ENCODE measurements around the gene TOPAZ1.

Gene TOPAZ1

DNA sequence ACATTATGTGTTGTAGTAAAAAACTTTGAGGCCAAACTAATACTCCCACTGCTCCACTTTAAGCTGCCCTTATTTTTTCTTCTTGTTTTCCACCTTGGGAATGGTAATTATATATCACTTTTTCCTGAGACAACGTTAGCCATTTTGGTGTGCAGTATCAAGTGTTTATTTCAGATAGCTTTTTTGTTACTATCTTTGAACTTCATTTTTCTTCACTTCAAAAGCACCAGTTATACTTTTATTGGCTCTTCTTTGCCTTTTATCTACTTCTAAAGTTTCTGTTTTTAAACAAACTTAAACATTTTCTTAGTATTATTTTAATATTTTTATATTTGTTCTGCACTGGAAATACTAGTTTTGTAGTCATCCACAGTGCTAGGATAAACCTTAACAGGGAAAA lies 6.5 kb downstream of the TOPAZ1 start:
- DNase-seq: no peak

DNA sequence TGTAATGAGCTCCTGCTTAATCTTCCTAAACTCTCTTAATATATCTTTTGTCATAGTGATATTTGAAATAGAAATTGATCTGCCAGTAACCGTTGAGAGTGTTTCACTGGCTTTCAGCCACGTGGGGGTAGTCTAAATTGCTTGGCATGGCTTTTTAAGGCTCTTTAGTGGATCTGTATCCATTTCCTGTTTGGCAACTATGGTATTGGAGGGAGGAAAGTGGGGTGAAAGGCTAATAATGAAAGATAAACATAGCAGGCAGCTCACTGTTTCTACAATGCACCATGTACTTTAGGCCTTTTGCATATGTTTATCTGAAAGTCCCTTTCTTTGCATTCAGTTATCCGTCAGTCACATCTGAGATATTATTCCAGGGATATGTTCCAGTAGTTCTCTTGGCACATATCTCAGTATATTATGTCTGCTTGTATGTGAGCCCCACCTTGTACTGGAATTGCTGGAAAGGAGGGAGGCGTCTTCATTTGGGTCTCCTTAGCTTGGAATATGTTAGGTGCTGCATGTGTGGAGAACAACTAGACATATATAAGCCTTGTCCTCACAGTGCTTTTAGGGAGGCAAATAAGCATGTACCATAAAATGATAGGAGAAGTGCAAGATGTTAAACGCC lies 10.8 kb downstream of the TOPAZ1 start:
- no peak for DNase-seq

DNA sequence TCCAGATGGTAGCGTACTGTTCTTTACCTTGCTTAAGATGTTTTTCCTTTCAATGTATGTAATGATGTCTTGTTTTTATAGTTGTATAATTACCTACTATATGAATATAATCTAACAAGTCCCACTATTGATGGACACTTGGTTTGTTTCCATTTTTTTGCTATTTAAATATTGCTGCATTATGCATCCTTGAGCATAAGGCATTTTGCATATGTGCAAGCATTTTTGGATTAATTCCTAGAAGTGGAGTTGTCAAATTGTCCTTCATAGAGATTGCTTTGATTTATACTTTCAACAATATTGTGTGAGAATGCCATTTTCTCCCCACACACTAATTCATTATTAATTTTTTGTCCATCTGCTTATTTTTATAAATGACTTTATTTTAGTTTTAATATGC lies 17.7 kb downstream of the TOPAZ1 start:
- DNase-seq: no peak

DNA sequence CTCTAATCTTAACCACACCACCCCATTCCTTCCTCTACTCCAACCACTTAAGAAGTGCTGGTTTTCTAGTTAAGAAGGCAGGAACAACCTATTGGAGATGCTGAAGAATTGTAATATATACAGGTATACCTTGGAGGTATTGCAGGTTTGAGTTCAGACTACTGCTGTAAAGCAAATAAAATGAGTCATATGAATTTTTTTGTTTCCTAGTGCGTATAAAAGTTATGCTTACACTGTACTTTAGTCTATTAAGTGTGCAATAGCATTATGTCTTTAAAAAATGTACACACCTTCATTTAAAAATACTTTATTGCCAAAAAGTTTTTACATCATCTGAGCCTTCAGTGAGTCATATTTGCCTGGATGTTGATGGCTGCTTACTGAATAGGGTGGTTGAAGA lies 22.5 kb downstream of the TOPAZ1 start:
- no peak for DNase-seq

DNA sequence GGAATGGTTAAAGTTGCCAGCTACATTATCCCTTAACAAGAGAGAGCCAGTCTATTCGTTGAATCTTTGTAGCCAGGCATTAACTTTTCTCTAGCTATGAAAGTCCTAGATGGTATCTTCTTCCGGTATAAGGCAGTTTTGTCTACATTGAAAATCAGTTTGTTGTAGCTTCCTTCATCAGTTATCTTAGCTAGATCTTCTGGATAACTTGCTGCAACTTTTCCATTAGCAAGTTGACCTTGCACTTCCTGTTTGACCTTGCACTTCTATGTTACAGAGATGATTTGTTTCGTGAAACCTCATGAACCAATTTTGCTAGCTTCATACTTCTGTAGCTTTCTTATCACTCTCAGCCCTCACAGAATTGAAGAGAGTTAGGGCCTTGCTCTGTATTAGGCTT lies 24.1 kb downstream of the TOPAZ1 start:
- no peak for DNase-seq

DNA sequence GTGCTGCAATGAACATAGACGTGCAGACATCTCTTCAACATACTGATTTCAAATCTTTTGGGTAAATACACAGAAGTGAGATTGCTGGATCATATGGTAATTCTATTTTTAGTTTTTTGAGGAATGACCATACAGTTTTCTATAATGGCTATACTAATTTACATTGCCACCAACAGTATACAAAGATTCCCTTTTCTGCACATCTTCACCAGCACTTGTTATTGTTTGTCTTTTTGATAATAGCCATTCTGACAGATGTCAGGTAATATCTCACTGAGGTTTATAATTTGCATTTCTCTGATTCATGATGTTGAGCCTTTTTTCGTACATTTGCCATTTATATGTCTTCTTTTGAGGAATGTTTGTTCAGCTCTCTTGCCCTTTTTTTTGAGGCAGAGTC lies 30.5 kb downstream of the TOPAZ1 start:
- no peak for DNase-seq

DNA sequence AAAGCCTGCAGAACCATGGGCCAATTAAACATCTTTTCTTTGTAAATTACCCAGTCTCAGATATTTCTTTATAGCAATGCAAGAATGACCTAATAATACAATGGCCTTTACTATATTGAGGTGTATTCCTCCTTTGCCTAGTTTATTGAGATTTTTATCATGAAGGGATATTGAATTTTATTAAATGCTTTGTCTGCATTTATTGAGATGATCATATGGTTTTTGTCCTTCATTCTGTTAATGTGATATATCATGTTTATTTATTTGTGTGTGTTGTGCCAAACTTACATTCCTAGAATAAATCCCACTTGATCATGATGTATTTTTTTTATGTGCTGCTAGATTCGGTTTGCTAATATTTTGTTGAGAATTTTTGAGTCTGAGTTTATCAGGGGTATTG lies 36.2 kb downstream of the TOPAZ1 start:
- no peak for DNase-seq

DNA sequence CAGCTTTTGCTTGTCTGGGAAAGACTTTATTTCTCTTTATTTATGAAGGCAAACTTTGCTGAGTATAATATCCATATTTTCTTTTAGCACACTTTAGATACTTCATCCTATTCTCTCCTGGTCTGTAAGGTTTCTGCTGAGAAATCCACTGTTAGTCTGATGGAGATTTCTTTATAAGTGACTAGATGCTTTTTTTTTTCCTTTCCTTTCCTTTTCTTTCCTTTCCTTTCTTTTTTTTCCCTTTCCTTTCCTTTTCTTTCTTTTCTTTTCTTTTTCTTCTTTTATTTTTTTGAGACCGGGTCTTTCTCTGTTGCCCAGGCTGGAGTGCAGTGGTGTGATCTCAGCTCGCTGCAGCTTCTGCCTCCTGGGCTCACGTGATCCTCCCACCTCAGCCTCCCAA lies 38.4 kb downstream of the TOPAZ1 start:
- DNase-seq: no peak

DNA sequence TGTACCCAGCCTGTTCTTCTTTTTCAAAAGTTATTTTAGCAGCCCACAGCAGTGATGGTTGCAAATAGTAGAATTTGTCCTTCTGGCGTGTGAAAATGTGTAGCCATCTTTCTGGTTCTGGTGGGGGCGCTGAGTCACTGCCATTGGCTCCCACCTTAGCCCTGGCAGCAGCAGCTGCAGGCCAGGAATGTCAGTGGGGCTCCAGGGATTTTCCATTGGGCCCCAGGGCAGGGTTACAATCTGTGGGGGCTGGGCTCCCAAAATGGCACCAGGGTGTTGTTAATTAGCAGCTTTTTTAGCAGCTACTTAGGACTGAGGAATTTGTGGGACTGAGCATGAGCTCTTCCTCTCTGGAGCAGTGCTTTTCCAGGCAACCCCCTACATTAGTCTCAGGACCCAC lies 38.9 kb downstream of the TOPAZ1 start:
- no peak for DNase-seq

DNA sequence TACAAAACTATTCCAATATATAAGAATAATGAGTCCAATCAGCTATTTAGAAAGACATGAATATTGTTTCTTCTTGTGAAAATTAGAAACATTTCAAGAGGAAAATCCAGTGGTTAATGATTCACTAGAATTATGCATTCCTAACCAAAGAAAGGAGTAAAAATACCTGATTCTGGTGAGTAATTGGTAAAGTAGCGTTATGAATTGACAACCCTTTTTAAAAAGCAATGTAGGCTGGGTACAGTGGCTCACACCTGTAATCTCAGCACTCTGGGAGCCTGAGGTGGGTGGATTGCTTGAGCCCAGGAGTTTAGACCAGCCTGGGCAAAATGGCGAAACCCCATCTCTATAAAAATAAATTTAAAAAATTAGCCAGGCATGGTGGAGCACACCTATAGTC lies 43.3 kb downstream of the TOPAZ1 start:
- DNase-seq: no peak

DNA sequence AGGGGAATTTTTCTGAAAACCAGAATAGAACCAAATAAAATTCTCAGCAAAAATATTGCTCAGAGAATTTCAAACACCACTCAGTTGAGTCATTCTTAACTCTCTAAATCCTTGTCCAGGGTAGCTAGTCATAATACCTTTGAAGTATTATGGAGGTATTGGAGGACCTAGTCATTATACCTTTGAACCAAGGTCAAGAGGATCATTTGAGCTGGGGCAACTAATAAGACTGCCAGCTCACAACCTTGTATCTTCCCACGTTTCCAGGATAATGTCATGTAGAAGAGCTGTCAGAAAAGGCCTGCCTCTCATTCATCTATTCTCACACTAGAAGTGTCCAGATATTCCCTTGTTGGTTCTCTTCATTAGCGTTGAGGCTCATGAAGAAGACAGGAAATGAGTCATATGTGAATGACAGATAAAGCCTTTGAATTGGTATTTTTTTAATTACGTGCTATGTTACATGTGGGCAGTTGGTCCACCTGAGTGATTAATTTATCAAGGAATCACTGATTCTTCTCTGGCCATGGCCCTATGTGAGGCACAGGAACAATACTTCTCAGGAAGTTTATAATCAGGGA lies 48.3 kb downstream of the TOPAZ1 start:
- no peak for DNase-seq

DNA sequence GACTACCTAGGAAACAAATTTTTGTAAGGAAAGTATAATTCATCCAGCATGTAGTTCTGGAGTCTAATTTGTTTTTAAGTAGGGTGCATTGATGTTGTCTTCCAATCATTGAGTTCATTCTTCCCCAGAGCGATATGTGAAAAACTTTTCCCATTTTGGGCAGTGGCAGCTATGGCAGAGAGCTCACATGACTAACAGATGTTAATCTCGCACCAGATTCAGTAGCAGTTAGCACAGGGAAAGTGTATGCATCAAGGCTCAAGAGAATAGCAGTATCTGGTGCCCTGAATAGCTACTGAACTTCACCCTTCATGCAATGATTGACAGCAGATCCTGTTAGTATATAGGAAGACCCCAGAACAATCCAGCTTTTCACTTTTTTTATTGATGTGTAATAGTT lies 50.6 kb downstream of the TOPAZ1 start:
- DNase-seq: no peak

DNA sequence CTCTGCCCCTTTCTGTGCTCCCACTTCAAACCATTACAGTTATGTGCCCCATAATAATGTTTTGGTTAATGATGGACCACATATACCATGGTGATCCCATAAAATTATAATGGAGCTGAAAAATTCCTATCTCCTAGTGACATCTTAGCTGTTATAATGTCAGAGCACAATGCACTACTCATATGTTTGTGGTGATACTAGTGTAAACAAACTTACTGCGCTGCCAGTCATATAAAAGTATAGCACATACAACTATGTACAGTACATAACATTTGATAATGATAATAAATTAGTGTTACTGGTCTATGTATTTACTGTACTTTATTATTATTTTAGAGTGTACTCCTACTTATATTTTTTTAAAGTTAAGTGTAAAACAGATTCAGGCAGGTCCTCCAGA lies 51.3 kb downstream of the TOPAZ1 start:
- no peak for DNase-seq

DNA sequence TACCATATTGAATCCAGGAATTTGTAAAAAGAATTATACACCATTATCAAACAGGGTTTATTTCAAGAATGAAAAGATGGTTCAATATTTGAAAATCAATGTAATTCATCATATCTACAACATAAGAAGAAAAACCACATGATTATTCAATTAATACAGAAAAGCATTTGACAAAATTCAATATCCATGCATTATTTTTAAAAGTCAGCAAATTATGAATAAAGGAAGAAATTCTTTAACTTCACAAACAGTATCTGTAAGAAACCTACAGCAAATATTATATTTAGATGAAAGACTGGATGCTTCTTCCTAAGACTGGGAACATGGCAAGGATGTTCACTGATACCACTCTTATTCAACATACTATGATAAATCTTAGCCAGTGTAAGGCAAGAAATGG lies 55.6 kb downstream of the TOPAZ1 start:
- no peak for DNase-seq

DNA sequence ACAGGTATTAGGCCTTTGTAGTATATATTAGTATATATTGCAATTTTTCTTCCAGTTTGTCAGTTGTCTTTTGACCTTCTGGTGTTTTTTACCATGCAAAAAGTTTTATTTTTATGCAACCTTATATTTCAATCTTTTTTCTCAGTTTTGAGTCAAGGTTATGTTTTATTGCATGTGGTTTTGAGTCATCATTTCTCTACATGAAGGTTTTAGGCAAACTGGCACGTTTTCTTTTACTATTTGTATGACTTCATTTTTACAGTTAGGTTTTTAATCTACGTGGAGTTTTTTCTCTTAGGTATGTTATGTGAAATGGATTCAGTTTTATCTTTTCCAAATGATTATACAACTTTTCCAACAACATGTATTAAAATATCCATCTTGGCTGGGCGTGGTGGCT lies 60.1 kb downstream of the TOPAZ1 start:
- DNase-seq: no peak

DNA sequence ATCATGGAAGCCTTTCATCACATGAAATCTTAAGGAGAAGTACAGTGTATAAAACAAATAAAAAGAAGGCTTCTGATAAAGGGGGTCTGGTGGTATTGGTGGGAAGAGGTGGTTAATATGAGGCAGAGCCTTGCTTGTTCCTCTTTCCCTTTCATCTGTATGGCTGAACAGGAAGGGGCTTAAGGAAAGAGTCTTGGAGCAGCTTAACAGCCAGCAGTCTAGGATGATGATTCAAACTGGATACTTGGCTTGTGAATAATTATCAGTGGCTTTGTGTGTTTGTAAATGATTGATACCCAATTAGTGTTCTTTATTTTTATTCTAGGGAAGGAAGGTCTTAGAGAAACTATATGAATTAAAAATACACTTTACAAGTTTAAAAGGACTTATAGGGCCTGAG lies 67.8 kb downstream of the TOPAZ1 start:
- no peak for DNase-seq

DNA sequence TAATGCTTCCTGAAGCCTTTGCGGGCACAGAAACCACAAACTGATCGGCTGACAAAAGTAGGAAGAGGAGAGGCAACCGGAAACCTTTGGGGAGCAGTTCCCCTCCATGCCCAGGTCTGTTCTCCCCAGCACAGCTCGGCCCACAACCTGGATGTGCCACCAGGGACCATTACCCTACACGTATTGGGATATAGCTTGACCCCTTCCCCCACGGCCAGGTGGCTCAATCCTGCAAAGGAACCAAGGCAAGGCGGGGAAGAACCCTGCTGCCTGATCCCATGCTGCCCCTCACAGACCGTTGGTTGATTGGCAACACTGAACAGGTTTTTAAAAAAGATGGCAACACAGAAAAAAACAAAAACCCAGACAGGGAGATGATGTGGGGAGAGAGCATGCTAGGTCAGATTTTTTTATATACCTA lies 77.2 kb downstream of the TOPAZ1 start:
- DNase-seq: no peak

DNA sequence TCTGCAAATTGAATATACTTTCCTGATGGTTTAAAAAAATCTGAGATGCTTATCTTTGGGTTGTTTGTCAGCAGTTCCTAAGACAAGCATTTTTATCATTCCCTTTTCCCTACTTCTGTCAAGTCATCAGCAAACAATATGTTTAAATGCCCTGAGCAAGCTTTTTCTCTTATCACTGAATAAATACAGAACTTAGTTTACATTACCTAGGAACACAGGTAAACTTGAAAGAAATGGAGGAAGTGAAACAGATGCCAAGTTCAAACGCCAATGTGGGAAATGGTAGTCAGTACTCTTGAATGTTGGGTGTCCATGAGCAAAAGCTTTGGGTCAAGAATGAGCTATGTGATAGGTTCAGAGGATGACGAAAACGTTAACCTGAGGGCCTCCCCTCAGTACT lies 79.6 kb downstream of the TOPAZ1 start:
- no peak for DNase-seq

DNA sequence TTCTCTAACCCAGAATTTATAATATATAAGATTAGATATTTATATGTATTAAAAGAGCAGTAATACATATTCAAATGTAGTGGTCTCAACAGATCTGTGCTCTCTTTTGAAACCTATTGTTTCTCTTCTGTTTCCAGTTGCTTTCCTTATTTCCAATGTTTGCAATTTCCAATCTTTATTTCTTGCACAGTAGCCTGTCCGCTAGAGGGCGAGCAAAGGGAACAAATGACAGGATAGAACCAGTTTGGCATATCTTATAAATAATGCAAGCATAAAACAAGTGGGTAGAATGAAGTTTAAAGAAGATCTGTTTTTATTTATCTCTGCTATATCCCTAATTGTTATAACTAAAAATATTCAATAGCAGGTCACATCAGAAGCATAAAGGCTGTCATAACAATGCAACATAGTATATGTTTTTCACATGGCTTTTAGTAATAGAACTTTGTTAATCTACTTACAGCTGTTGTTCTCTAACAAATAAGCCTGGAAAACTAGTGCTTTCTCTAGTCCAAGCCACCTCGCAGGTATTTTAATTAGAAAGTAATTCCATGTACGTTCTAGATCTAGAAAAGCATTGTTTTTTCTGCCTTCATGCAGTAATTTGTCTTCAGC lies 81.8 kb downstream of the TOPAZ1 start:
- peak; percentile 45 for DNase-seq

DNA sequence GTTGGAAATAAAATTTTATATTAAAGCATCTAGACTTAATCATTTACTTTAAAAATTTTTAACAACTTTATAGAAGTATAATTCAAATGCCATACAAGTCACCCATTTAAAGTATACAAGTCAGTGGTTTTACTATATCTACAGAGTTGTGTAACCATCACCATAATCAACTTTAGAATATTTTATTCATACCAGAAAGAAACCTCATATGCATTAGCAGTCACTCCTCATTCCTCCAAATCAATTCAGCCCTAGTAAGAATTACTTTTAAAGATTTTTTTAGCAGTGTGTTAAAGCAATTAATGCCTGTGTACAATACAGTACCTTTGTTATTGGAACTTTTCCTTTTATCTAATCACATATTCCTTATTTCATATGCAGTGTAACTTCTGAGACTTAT lies 82.9 kb downstream of the TOPAZ1 start:
- DNase-seq: no peak

DNA sequence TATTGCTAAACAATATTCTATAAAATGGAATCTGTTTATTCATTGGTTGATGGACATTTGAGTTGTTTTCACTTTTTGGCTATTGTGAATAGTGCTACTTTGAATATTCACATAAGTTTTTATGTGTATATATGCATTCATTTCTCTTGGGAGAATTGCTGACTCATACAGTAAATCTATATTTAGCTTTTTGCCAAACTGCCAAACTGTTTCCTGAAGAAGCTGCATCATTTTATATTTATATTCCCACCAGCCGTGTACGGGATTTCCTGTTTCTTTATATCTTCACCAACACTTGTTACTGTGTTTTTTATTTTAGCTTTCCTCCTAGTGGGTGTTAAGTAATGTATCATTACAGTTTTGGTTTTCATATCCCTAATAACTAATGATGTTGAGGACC lies 84.3 kb downstream of the TOPAZ1 start:
- DNase-seq: peak; percentile 4

DNA sequence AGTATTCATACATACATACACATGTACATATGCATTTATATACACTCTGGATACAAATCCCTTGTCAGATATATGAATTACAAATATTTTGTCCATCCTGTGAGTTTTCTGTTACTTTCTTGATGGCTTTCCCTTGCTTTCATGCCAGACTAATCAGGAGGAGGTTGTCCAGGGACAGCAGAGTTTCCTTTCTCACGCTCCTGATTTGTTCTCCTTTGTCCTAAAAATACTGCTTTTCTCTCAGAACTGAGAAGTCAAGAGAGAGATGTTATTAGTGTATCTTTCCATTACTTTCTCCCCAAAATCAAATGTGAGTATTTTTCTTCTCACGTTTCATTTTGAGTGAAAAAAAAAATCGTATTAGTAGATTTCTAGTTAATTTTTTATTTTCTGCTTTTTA lies 84.8 kb downstream of the TOPAZ1 start:
- no peak for DNase-seq

DNA sequence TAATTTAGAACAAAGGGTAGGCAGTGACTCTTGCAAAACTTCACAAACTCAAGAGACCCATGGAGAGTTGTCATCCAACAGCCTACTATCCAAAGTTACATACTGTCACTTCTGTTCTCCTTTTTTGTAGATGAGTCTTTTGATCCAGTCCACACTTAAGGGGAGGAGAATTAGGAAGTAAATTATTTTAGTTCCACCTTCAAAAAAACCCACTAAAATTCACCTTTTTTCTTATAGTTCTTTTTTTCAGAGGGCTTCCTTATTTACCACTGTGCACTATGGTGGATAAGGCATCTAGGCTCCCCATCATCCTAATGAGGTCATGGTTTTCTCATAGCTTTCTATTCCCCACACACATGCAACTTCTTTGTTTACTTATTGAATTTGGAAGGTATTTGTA lies 88.3 kb downstream of the TOPAZ1 start:
- DNase-seq: no peak

DNA sequence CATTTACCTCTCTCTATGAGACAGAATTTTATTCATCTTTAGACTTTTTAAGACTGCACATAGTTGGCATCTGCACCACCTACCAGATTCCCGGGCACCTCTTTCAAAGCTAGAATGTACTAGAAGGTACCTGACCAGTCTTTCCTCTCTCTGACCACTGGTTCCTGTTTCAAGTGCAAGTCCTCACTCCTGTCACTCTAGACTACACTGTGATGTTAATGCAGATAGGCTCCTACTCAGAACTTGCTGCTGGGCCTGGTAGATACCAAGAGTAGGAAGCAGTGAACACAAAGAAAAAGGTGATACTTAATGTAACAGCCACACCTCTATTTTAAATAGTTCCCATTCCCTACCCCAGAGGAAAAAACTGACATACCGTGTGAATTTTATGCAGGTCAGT lies 88.8 kb downstream of the TOPAZ1 start:
- no peak for DNase-seq

DNA sequence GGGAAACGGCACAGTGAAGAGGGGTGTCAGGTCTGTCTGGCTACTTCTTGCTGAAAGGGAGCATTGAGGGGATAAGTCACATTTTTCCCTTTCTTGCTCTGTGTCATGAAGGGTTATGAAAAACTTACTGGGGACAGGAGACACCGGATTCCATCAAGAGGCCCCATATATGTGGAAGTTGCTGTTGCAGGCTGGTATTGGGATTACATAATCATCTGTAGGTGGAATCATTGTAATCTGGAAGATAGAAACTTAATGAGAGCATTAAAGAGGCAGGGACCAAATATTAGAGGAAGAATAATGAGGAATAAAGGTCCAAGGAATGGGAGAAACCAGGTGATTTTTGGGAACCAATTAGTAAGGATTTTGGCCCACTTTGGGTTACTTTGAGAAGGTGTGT lies 92.6 kb downstream of the TOPAZ1 start:
- no peak for DNase-seq

Data from fibroblast of skin of abdomen (primary cell).